GM23338 (cell line): ENCODE data around the gene SLC40A1. TPM values are rescaled to one million over a fixed set of nuclear protein-coding genes. Genes with fewer than 3 reads are reported as not detected.

Experiments
- ATAC-seq: fragments of 200-7000 bp; cut with Tn5 transposase; 3 replicates; pipeline ENCODE4 v1.9.1; 2020
- DNase-seq: peaks from one replicate; pipeline ENCODE4 v3.0.0-alpha.2; 2015; ENCODE audit warnings: low spot score
- H2AFZ ChIP-seq: fragments of 200-600 bp; sonication (generic); 2 replicates; pipeline ENCODE4 v1.8.0; 2016; ENCODE audit warnings: antibody characterized with exemption, mild to moderate bottlenecking, moderate library complexity
- H3F3A ChIP-seq: fragments of 200-600 bp; sonication (generic); replicated peaks from 2 replicates; pipeline ENCODE4 v1.8.0; 2017; ENCODE audit warnings: antibody characterized with exemption, mixed run types, low read depth
- H3K27ac ChIP-seq: fragments of 200-600 bp; sonication (generic); 2 replicates; pipeline ENCODE4 v1.6.1; 2016; ENCODE audit warnings: low read depth
- H3K27me3 ChIP-seq: fragments of 200-600 bp; sonication (generic); 2 replicates; pipeline ENCODE4 v1.8.0; 2016; ENCODE audit warnings: mild to moderate bottlenecking, mixed run types, moderate library complexity; ENCODE audit not compliant: insufficient read depth
- H3K36me3 ChIP-seq: fragments of 200-600 bp; sonication (generic); 2 replicates; pipeline ENCODE4 v1.8.0; 2016; ENCODE audit warnings: mild to moderate bottlenecking; ENCODE audit not compliant: insufficient read depth
- H3K4me1 ChIP-seq: fragments of 200-600 bp; sonication (generic); 2 replicates; pipeline ENCODE4 v1.8.0; 2016; ENCODE audit warnings: mild to moderate bottlenecking, moderate library complexity; ENCODE audit not compliant: insufficient read depth
- H3K4me2 ChIP-seq: fragments of 200-600 bp; sonication (generic); 2 replicates; pipeline ENCODE4 v1.7.1; 2017; ENCODE audit warnings: mixed run types
- H3K4me3 ChIP-seq: fragments of 200-600 bp; sonication (generic); 2 replicates; pipeline ENCODE4 v1.6.1; 2016; ENCODE audit warnings: mixed run types
- H3K79me2 ChIP-seq: fragments of 200-600 bp; sonication (generic); replicated peaks from 2 replicates; pipeline ENCODE4 v1.8.0; 2017; ENCODE audit warnings: mild to moderate bottlenecking; ENCODE audit not compliant: insufficient read depth
- H3K9me2 ChIP-seq: fragments of 200-600 bp; sonication (generic); 2 replicates; pipeline ENCODE4 v1.8.0; 2017; ENCODE audit not compliant: insufficient read depth
- H4K20me1 ChIP-seq: fragments of 200-600 bp; sonication (generic); replicated peaks from 2 replicates; pipeline ENCODE4 v1.8.0; 2017; ENCODE audit warnings: mild to moderate bottlenecking; ENCODE audit not compliant: insufficient read depth
- H3K27ac Mint-ChIP-seq: 2 replicates; pipeline ENCODE4 v1.8.0; 2020; ENCODE audit warnings: inconsistent platforms, mild to moderate bottlenecking, moderate library complexity, mixed read lengths
- H3K27me3 Mint-ChIP-seq: 3 replicates; pipeline ENCODE4 v1.8.0; 2022; ENCODE audit warnings: low read depth, mild to moderate bottlenecking, moderate library complexity, mixed read lengths, inconsistent platforms; ENCODE audit not compliant: insufficient read depth, poor library complexity
- H3K36me3 Mint-ChIP-seq: 3 replicates; pipeline ENCODE4 v1.8.0; 2021; ENCODE audit warnings: low read depth, mild to moderate bottlenecking, inconsistent platforms, moderate library complexity, mixed read lengths
- H3K4me1 Mint-ChIP-seq: 3 replicates; pipeline ENCODE4 v1.8.0; 2020; ENCODE audit warnings: mild to moderate bottlenecking, inconsistent platforms, mixed read lengths
- H3K4me3 Mint-ChIP-seq: 3 replicates; pipeline ENCODE4 v1.8.0; 2021; ENCODE audit warnings: moderate library complexity, mild to moderate bottlenecking, inconsistent platforms, mixed read lengths
- H3K9me3 Mint-ChIP-seq: 3 replicates; pipeline ENCODE4 v1.8.0; 2020; ENCODE audit warnings: moderate library complexity, mild to moderate bottlenecking, inconsistent platforms, mixed read lengths
- CTCF ChIP-seq, 2 experiments: fragments of 200-600 bp in 1 of 2; sonication (generic) in 1 of 2; conservative IDR thresholded peaks; 2 replicates each; pipeline versions ENCODE4 v1.5.1 to v1.6.1; 2016 to 2017; ENCODE audit warnings: antibody characterized with exemption in 2 of 2, low read depth in 2 of 2, mild to moderate bottlenecking in 2 of 2, moderate library complexity in 1 of 2
- EZH2 ChIP-seq: fragments of 200-600 bp; sonication (generic); IDR thresholded peaks from one replicate; pipeline ENCODE4 v1.8.0; 2017; ENCODE audit warnings: antibody characterized with exemption, mild to moderate bottlenecking, low read depth; ENCODE audit not compliant: unreplicated experiment
- JUNB ChIP-seq: IDR thresholded peaks from one replicate; pipeline ENCODE4 v1.6.1; 2016; ENCODE audit warnings: antibody characterized with exemption; ENCODE audit not compliant: unreplicated experiment
- NANOG ChIP-seq: IDR thresholded peaks from 2 replicates; pipeline ENCODE4 v1.6.1; 2016; ENCODE audit warnings: antibody characterized with exemption, borderline replicate concordance
- polyA plus RNA-seq: library from polyadenylated mRNA; unstranded; fragments of >200 nt; fragmentation: Nextera tagmentation; extraction: Ambion mirVana; gene quantifications from 2 replicates; pipeline ENCODE4 v1.2.1, GENCODE V29; 2016
- total RNA-seq: library from RNA; depleted of rRNA; stranded (reverse); fragments of >200 nt; shearing (Covaris generic); gene quantifications from 2 replicates; pipeline ENCODE4 v1.2.3, GENCODE V29; 2014
- TF ChIP-seq, protein P1 (sequence below): IDR thresholded peaks from 2 replicates; pipeline ENCODE4 v1.6.1; 2016; ENCODE audit warnings: antibody characterized with exemption
- TF ChIP-seq, protein P2 (sequence below): fragments of 250-450 bp; sonication (Bioruptor Pico); IDR thresholded peaks from 2 replicates; pipeline ENCODE4 v1.5.0; 2020; ENCODE audit warnings: mild to moderate bottlenecking, moderate library complexity

SLC40A1 gene
- total and polyA plus RNA-seq, 2 experiments from 2014 or later = 0.08 TPM; not detected in 1

DNA sequence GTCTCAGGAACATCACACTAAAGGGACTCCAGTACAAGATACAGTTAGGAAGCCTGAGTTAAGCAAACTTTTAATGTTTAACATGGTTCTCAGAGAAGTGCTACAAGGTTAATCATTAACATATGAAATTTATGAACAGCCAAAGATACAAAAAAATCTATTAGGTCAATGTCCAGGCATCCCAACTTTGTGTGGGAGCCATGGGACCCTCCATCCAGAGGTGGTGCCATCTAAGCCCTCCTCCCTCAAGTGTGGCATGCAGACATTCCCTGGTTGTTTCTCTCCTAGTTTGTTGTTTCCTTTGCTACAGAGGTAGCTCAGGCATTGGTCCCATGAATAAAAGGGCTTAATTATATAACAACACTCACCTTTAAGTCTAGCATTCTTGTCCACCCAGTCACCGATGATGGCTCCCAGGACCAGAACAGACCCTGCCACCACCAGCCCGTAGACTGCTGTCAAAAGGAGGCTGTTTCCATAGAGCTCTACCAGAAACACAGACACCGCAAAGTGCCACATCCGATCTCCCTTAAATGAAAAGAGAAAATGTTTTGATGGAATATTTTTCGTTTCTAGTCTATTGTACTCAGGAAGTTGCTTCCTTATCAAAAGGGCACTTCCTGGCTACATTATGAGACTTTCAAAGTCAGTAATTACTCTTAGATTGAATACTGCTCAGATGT lies 5.7 kb downstream of the SLC40A1 start:
- Mint-ChIP-seq H3K4me1 (peaks cover 5% of the 10 kb centered on the region), H3K4me3 (no peak overlapping the region), H3K27me3 (peaks cover 30% of the 10 kb centered on the region), H3K27ac (no peak overlapping the region), H3K36me3 (no peaks in the 10 kb centered on the region), H3K9me3 (no peaks in the 10 kb centered on the region)
- DNase-seq = no peak
- no peak overlapping the region for H3K4me2 ChIP-seq
- no peak overlapping the region for H2AFZ ChIP-seq
- H3K4me3 ChIP-seq = no peak overlapping the region
- H3K36me3 ChIP-seq = no peaks in the 10 kb centered on the region
- H3K9me2 ChIP-seq = no peaks in the 10 kb centered on the region
- peaks cover 2% of the 10 kb centered on the region for H3K4me1 ChIP-seq
- ATAC-seq = no peak
- no peaks in the 10 kb centered on the region; the same call in 1 of the 2 replicates for H3F3A ChIP-seq
- peaks cover 8% of the 10 kb centered on the region; the same call in 1 of the 2 replicates for H4K20me1 ChIP-seq
- H3K27ac ChIP-seq = no peak overlapping the region
- no peaks in the 10 kb centered on the region for H3K79me2 ChIP-seq
- TF ChIP-seq JUNB = no peak
- no peak for TF ChIP-seq NANOG
- TF ChIP-seq, protein P1, sequence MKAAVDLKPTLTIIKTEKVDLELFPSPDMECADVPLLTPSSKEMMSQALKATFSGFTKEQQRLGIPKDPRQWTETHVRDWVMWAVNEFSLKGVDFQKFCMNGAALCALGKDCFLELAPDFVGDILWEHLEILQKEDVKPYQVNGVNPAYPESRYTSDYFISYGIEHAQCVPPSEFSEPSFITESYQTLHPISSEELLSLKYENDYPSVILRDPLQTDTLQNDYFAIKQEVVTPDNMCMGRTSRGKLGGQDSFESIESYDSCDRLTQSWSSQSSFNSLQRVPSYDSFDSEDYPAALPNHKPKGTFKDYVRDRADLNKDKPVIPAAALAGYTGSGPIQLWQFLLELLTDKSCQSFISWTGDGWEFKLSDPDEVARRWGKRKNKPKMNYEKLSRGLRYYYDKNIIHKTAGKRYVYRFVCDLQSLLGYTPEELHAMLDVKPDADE = no peak
- TF ChIP-seq, protein P2, sequence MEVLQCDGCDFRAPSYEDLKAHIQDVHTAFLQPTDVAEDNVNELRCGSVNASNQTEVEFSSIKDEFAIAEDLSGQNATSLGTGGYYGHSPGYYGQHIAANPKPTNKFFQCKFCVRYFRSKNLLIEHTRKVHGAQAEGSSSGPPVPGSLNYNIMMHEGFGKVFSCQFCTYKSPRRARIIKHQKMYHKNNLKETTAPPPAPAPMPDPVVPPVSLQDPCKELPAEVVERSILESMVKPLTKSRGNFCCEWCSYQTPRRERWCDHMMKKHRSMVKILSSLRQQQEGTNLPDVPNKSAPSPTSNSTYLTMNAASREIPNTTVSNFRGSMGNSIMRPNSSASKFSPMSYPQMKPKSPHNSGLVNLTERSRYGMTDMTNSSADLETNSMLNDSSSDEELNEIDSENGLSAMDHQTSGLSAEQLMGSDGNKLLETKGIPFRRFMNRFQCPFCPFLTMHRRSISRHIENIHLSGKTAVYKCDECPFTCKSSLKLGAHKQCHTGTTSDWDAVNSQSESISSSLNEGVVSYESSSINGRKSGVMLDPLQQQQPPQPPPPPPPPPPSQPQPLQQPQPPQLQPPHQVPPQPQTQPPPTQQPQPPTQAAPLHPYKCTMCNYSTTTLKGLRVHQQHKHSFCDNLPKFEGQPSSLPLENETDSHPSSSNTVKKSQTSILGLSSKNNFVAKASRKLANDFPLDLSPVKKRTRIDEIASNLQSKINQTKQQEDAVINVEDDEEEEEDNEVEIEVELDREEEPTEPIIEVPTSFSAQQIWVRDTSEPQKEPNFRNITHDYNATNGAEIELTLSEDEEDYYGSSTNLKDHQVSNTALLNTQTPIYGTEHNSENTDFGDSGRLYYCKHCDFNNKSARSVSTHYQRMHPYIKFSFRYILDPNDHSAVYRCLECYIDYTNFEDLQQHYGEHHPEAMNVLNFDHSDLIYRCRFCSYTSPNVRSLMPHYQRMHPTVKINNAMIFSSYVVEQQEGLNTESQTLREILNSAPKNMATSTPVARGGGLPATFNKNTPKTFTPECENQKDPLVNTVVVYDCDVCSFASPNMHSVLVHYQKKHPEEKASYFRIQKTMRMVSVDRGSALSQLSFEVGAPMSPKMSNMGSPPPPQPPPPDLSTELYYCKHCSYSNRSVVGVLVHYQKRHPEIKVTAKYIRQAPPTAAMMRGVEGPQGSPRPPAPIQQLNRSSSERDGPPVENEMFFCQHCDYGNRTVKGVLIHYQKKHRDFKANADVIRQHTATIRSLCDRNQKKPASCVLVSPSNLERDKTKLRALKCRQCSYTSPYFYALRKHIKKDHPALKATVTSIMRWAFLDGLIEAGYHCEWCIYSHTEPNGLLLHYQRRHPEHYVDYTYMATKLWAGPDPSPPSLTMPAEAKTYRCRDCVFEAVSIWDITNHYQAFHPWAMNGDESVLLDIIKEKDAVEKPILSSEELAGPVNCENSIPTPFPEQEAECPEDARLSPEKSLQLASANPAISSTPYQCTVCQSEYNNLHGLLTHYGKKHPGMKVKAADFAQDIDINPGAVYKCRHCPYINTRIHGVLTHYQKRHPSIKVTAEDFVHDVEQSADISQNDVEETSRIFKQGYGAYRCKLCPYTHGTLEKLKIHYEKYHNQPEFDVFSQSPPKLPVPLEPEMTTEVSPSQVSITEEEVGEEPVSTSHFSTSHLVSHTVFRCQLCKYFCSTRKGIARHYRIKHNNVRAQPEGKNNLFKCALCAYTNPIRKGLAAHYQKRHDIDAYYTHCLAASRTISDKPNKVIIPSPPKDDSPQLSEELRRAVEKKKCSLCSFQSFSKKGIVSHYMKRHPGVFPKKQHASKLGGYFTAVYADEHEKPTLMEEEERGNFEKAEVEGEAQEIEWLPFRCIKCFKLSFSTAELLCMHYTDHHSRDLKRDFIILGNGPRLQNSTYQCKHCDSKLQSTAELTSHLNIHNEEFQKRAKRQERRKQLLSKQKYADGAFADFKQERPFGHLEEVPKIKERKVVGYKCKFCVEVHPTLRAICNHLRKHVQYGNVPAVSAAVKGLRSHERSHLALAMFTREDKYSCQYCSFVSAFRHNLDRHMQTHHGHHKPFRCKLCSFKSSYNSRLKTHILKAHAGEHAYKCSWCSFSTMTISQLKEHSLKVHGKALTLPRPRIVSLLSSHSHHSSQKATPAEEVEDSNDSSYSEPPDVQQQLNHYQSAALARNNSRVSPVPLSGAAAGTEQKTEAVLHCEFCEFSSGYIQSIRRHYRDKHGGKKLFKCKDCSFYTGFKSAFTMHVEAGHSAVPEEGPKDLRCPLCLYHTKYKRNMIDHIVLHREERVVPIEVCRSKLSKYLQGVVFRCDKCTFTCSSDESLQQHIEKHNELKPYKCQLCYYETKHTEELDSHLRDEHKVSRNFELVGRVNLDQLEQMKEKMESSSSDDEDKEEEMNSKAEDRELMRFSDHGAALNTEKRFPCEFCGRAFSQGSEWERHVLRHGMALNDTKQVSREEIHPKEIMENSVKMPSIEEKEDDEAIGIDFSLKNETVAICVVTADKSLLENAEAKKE (CRISPR knock-in tag) = no peak
- TF ChIP-seq CTCF (conservative IDR thresholded peaks at IDR 0.05; ENCODE audit: low read depth in 2 of 2) = no peak
- TF ChIP-seq EZH2 = no peak
- peaks cover 69% of the 10 kb centered on the region for H3K27me3 ChIP-seq
